GM12878 (cell line): Measurements from ENCODE around the gene PAPSS2. TPM values are rescaled to one million over a fixed set of nuclear protein-coding genes. Genes with fewer than 3 reads are reported as not detected.

Experiments used
- ATAC-seq: fragments of 200-7000 bp; cut with Tn5 transposase; 3 replicates; pipeline ENCODE4 v1.9.1; 2020; ENCODE audit warnings: mild to moderate bottlenecking, moderate library complexity
- BruUV-seq: library from RNA; stranded (reverse); fragments of 400-500 nt; replicated peaks from 2 replicates; lab custom pipeline; 2021; lab: Mats Ljungman, UMichigan
- CTCF ChIA-PET: fragments of 300-600 bp; sonication (Branson Sonifier 250); formaldehyde crosslinking; extraction: SDS; loops from one replicate; lab custom pipeline; 2021; ENCODE audit warnings: inconsistent platforms; lab: Yijun Ruan, JAX
- POLR2A ChIA-PET: fragments of 350-600 bp; formaldehyde crosslinking; extraction: SDS; loops from one replicate; lab custom pipeline; 2021; ENCODE audit warnings: inconsistent platforms; lab: Charles Lee
- RAD21 ChIA-PET: fragments of 300-600 bp; sonication (Branson Sonifier 250); formaldehyde crosslinking; loops from one replicate; lab custom pipeline; 2023; ENCODE audit warnings: antibody characterized with exemption; ENCODE audit not compliant: unreplicated experiment; lab: Charles Lee
- SMC1A ChIA-PET: fragments of 300-600 bp; sonication (Branson Sonifier 250); formaldehyde crosslinking; loops from one replicate; lab custom pipeline; 2023; ENCODE audit not compliant: unreplicated experiment, uncharacterized antibody; lab: Charles Lee
- DNase-seq: peaks from one replicate; pipeline ENCODE4 v3.0.0-alpha.2; 2011; ENCODE audit warnings: low read depth, low spot score
- FAIRE-seq: peaks from 3 replicates; lab custom pipeline; 2011; peaks lifted over from hg19 to GRCh38; lab: Jason Lieb, UNC
- H2AFZ ChIP-seq: 2 replicates; pipeline ENCODE4 v1.6.0; 2011; ENCODE audit warnings: low read depth, low read length, control low read depth; ENCODE audit not compliant: control insufficient read depth
- H3K27ac ChIP-seq: 2 replicates; pipeline ENCODE4 v1.5.1; 2011; ENCODE audit warnings: control low read depth; ENCODE audit not compliant: control insufficient read depth, insufficient read depth
- H3K27me3 ChIP-seq, 2 experiments: replicated peaks in 1 of 2; 2 replicates each; pipeline versions ENCODE4 v1.6.0 to v1.6.1; 2011; ENCODE audit warnings: low read length in 1 of 2; ENCODE audit not compliant: control insufficient read depth in 2 of 2, insufficient read depth in 2 of 2
- H3K36me3 ChIP-seq, 2 experiments: 2 replicates each; pipeline ENCODE4 v1.5.1; 2011; ENCODE audit warnings: low read length in 1 of 2; ENCODE audit not compliant: control insufficient read depth in 2 of 2, insufficient read depth in 2 of 2
- H3K4me1 ChIP-seq: 2 replicates; pipeline ENCODE4 v1.6.1; 2011; ENCODE audit warnings: mild to moderate bottlenecking, low read length, moderate library complexity, mixed read lengths; ENCODE audit not compliant: control insufficient read depth, insufficient read depth
- H3K4me2 ChIP-seq: 2 replicates; pipeline ENCODE4 v1.6.0; 2011; ENCODE audit warnings: control low read depth; ENCODE audit not compliant: control insufficient read depth, insufficient read depth
- H3K4me3 ChIP-seq: fragments of 200-600 bp; sonication (generic); 2 replicates; pipeline ENCODE4 v1.5.1; 2016
- H3K79me2 ChIP-seq: 2 replicates; pipeline ENCODE4 v1.6.0; 2011; ENCODE audit warnings: low read length; ENCODE audit not compliant: control insufficient read depth, insufficient read depth
- H3K9ac ChIP-seq: 2 replicates; pipeline ENCODE4 v1.8.0; 2011; ENCODE audit warnings: low read length, control low read depth, mixed read lengths; ENCODE audit not compliant: control insufficient read depth, insufficient read depth
- H3K9me3 ChIP-seq: replicated peaks from 3 replicates; pipeline ENCODE4 v1.5.1; 2011; ENCODE audit warnings: mild to moderate bottlenecking, low read length; ENCODE audit not compliant: control insufficient read depth, insufficient read depth
- H4K20me1 ChIP-seq: 2 replicates; pipeline ENCODE4 v1.6.0; 2011; ENCODE audit not compliant: control insufficient read depth, insufficient read depth
- BCL3 ChIP-seq: IDR thresholded peaks from 2 replicates; pipeline ENCODE4 v1.6.1; 2011; ENCODE audit warnings: borderline replicate concordance, low read depth, mild to moderate bottlenecking, moderate library complexity, low read length; ENCODE audit not compliant: insufficient read depth, poor library complexity, severe bottlenecking
- CUX1 ChIP-seq: IDR thresholded peaks from 2 replicates; pipeline ENCODE4 v1.6.1; 2012; ENCODE audit warnings: improper control_type of control experiment, low read depth, low read length; ENCODE audit not compliant: insufficient replicate concordance
- FOXK2 ChIP-seq: fragments of 450-650 bp; IDR thresholded peaks from 2 replicates; pipeline ENCODE4 v1.6.1; 2017; ENCODE audit warnings: mild to moderate bottlenecking, moderate library complexity
- HDGF ChIP-seq: fragments of 450-650 bp; IDR thresholded peaks from 2 replicates; pipeline ENCODE4 v1.6.1; 2016; ENCODE audit warnings: antibody characterized with exemption
- LARP7 ChIP-seq: fragments of 450-650 bp; IDR thresholded peaks from 2 replicates; pipeline ENCODE4 v1.6.1; 2017; ENCODE audit warnings: mild to moderate bottlenecking
- MXI1 ChIP-seq: fragments of 150-350 bp; IDR thresholded peaks from 2 replicates; pipeline ENCODE4 v1.6.1; 2011; ENCODE audit warnings: low read depth, mild to moderate bottlenecking, inconsistent platforms, low read length, improper control_type of control experiment
- NR2C2 ChIP-seq: IDR thresholded peaks from 2 replicates; pipeline ENCODE4 v1.6.1; 2011; ENCODE audit warnings: borderline replicate concordance, low read depth; ENCODE audit not compliant: control insufficient read depth, insufficient read length
- RFX5 ChIP-seq: IDR thresholded peaks from 2 replicates; pipeline ENCODE4 v1.6.1; 2011; ENCODE audit warnings: low read depth, low read length, improper control_type of control experiment
- STAT1 ChIP-seq: fragments of 450-650 bp; conservative IDR thresholded peaks from 2 replicates; pipeline ENCODE4 v1.6.1; 2014; ENCODE audit warnings: antibody characterized with exemption, mild to moderate bottlenecking
- WGBS: methylation state at CpG from one replicate; pipeline ENCODE4 v1.1.6; 2016; ENCODE audit warnings: low lambda C conversion rate; ENCODE audit not compliant: insufficient replicate concordance, insufficient coverage; ENCODE audit errors: missing lambda C conversion rate; 5-methylcytosine and 5-hydroxymethylcytosine counted together
- in situ Hi-C: fragments of 300-500 bp; cut with MboI; formaldehyde crosslinking; loops from 9 replicates; pipeline ENCODE4 v1.14.3; 2018; ENCODE audit warnings: mixed read lengths
- intact Hi-C: fragments of 100-400 bp; cut with micrococcal nuclease; formaldehyde crosslinking; loops from one replicate; pipeline ENCODE4 v1.14.2; 2022; ENCODE audit not compliant: unreplicated experiment
- polyA plus RNA-seq, 11 experiments: library from polyadenylated mRNA; depleted of rRNA in 4 of 11; unstranded in 6 of 11; stranded (reverse) in 5 of 11; fragments of >200 nt; fragmentation: Nextera tagmentation in 4 of 11; fragmentation: Illumina TruSeq in 1 of 11; extraction: Ambion mirVana in 4 of 11; extraction: Trizol in 1 of 11; gene quantifications; 1 replicate in 1 of 11; 2 replicates in 10 of 11; pipeline versions ENCODE4 v1.2.1 to v1.2.3, GENCODE V29; 2011 to 2016; ENCODE audit warnings: inconsistent platforms in 2 of 11, missing spikeins in 2 of 11, low read depth in 1 of 11
- total RNA-seq, 4 experiments: library from RNA; depleted of rRNA in 3 of 4; stranded (reverse); fragments of >200 nt in 3 of 4; fragmentation: Illumina TruSeq in 1 of 4; extraction: Trizol in 1 of 4; gene quantifications; 2 replicates each; pipeline versions ENCODE4 v1.2.1 to v1.2.3, GENCODE V29; 2013 to 2021

Gene PAPSS2
- total and polyA plus RNA-seq, 10 of the 15 experiments (the other 5 are each of a cell fraction or from before 2014, with no cell fraction given) = 0.15 to 2.1 (median 0.37) TPM

- no peak for TF ChIP-seq CUX1
- TF ChIP-seq HDGF = no peak
- TF ChIP-seq FOXK2 = no peak
Measured at GRCh38 chr10:87712913-87713616, 53.4 kb downstream of the PAPSS2 start (continued).

GRCh38 chr10:87713707-87714106, 54.0 kb downstream of the PAPSS2 start:
- Histone ChIP-seq H3K4me3 (no peak overlapping the region), H2AFZ (no peak overlapping the region), H4K20me1 (no peaks in the 10 kb centered on the region), H3K27me3 (no peaks in the 10 kb centered on the region), H3K27ac (no peak overlapping the region), H3K79me2 (no peaks in the 10 kb centered on the region), H3K4me2 (no peak overlapping the region), H3K36me3 (no peaks in the 10 kb centered on the region), H3K9ac (no peak overlapping the region), H3K9me3 (no peaks in the 10 kb centered on the region), H3K4me1 (peaks cover 3% of the 10 kb centered on the region)
- in situ Hi-C loops (no loop called here), intact Hi-C loops (no loop called here)
- BruUV-seq = no TSS peak
- TF ChIP-seq RFX5 (no peak), MXI1 (no peak), BCL3 (no peak), NR2C2 (no peak), LARP7 (no peak), STAT1 (no peak)
- FAIRE-seq (no peak), DNase-seq (no peak), ATAC-seq (no peak)
- SMC1A ChIA-PET = no interaction called here
- 82% methylated on average over 3 of the region's 3 CpGs for WGBS
- POLR2A ChIA-PET = no interaction called here
- CTCF ChIA-PET = interaction anchor here (0.6 to 1.1 kb wide), 3 partner anchors 21 to 1149 kb away, joined by 3 read pairs; no protein-coding TSS in a partner anchor
- RAD21 ChIA-PET = no interaction called here
